Right lobe of liver (tissue), 6 donors: ENCODE measurements around the gene CDH1. TPM values are rescaled to one million over a fixed set of nuclear protein-coding genes. Genes with fewer than 3 reads are reported as not detected.

Source experiments
- ATAC-seq, 4 donors: fragments of 200-7000 bp; cut with Tn5 transposase; one replicate each; pipeline ENCODE4 v1.9.1; 2020; ENCODE audit warnings: mild to moderate bottlenecking in 4 of 4, moderate library complexity in 4 of 4
- DNase-seq, 3 donors: peaks; one replicate each; pipeline ENCODE4 v3.0.0-alpha.2; 2020
- H3K27ac ChIP-seq, 3 donors: fragments of 200-600 bp; one replicate each; pipeline ENCODE4 v1.8.0; 2022
- H3K27me3 ChIP-seq, 2 donors: fragments of 200-600 bp; one replicate each; pipeline ENCODE4 v1.8.0; 2022
- H3K36me3 ChIP-seq, 4 donors: fragments of 200-600 bp; sonication (generic) in 1 of 4; one replicate each; pipeline versions ENCODE4 v1.5.1 to v1.8.0; 2017 to 2022; ENCODE audit warnings: control low read depth in 1 of 4
- H3K4me1 ChIP-seq, 4 donors: fragments of 200-600 bp; sonication (generic) in 1 of 4; one replicate each; pipeline versions ENCODE4 v1.5.1 to v1.8.0; 2017 to 2022; ENCODE audit warnings: control low read depth in 1 of 4
- H3K4me3 ChIP-seq, 3 donors: fragments of 200-600 bp; one replicate each; pipeline ENCODE4 v1.8.0; 2022
- H3K9me3 ChIP-seq, 4 donors: fragments of 200-600 bp; sonication (generic) in 1 of 4; one replicate each; pipeline versions ENCODE4 v1.5.1 to v1.8.0; 2017 to 2022; ENCODE audit warnings: control low read depth in 1 of 4
- POLR2A ChIP-seq: fragments of 450-650 bp; IDR thresholded peaks from one replicate; pipeline ENCODE4 v1.6.1; 2017; ENCODE audit warnings: antibody characterized with exemption, mild to moderate bottlenecking
- WGBS: methylation state at CpG from one replicate; pipeline ENCODE4 v1.1.6; 2018; ENCODE audit warnings: low coverage, low lambda C conversion rate; ENCODE audit not compliant: insufficient coverage; ENCODE audit errors: missing lambda C conversion rate; 5-methylcytosine and 5-hydroxymethylcytosine counted together
- intact Hi-C, 2 donors: fragments of 100-400 bp; cut with DNase I; formaldehyde crosslinking; loops; one replicate each; pipeline versions ENCODE4 v1.11.2 to v1.14.1; 2022
- total RNA-seq, 6 experiments: library from RNA; depleted of rRNA in 2 of 6; stranded (reverse); fragments of >200 nt in 2 of 6; fragmentation: NEBNext Ultra II Directional in 3 of 6; extraction: Animal tissue kit (Norgen Biotek cat#: 25700) in 3 of 6; gene quantifications; one replicate each; pipeline versions ENCODE4 v1.1.0 to v1.2.4, GENCODE V29; 2016 to 2023
- TF ChIP-seq, protein P1 (sequence below), 4 donors: fragments of 200-600 bp in 3 of 4; fragments of 450-650 bp in 1 of 4; IDR thresholded peaks; one replicate each; pipeline versions ENCODE4 v1.5.1 to v1.8.0; 2016 to 2022; ENCODE audit warnings: antibody characterized with exemption in 4 of 4, mild to moderate bottlenecking in 2 of 4
- donor health status: DM: no; HTN: yes; CAD: no.
- donor health status: DM: no; HTN: no; CAD: no.
- donor health status: DM: no; HTN: no; CAD: no.
- donor health status: DM: no; HTN: yes; CAD: no.
- donor health status: DM: no; HTN: yes; CAD: no.

The CDH1 gene
- total RNA-seq, 6 experiments from 2014 or later, result 54.3 to 130 (median 76.5) TPM

DNA sequence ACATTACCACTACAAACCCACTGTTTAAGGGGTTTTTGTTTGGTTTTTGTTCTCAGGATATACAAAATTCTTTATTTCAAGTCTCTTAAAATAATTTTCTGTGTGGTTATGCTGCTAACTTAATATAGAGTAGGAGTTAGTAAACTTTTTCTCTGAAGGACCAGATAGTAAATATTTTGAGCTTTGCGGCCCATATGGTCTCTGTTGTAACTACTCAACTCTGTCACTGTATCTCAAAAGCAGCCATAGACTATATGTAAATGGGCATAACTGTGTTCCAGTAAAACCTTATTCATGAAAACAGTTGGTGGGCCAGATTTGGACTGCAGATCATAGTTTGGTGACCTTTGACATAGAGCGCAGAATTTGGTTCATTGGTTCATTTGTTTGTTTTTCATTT, 113.4 kb downstream of the CDH1 start:
- Histone ChIP-seq H3K4me3 (no peak overlapping the region), H3K27ac (no peak overlapping the region), H3K27me3 (no peaks in the 10 kb centered on the region), H3K4me1 (peaks cover 0 to 7% (median 0%) of the 10 kb centered on the region in 4 donors), H3K9me3 (no peaks in the 10 kb centered on the region), H3K36me3 (no peaks in the 10 kb centered on the region)
- WGBS, result 85% methylated on average over 2 of the region's 2 CpGs
- intact Hi-C loops, result no loop called here
- TF ChIP-seq POLR2A, result no peak
- TF ChIP-seq, protein P1, sequence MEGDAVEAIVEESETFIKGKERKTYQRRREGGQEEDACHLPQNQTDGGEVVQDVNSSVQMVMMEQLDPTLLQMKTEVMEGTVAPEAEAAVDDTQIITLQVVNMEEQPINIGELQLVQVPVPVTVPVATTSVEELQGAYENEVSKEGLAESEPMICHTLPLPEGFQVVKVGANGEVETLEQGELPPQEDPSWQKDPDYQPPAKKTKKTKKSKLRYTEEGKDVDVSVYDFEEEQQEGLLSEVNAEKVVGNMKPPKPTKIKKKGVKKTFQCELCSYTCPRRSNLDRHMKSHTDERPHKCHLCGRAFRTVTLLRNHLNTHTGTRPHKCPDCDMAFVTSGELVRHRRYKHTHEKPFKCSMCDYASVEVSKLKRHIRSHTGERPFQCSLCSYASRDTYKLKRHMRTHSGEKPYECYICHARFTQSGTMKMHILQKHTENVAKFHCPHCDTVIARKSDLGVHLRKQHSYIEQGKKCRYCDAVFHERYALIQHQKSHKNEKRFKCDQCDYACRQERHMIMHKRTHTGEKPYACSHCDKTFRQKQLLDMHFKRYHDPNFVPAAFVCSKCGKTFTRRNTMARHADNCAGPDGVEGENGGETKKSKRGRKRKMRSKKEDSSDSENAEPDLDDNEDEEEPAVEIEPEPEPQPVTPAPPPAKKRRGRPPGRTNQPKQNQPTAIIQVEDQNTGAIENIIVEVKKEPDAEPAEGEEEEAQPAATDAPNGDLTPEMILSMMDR (IDR thresholded peaks at IDR 0.05), result no peak
- no peak for ATAC-seq
- DNase-seq, result no peak

DNA sequence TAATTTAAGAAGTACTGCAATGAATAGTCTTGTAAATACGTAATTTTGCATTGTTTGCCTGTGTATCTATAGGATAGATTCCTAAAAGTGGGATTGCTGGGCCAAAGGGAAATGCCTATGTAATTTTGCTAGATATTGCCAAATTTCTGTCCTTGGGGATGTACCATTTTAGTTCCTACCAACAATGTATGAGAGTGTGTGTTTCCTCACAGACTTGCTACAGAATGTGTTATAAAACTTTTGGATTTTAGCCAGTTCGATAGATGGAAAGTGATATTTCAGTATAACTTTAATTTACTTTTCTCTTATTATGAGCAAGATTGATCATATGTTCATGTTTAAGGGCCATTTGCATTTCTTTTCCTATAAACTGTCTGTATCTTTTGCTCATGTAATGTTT, 114.5 kb downstream of the CDH1 start:
- Histone ChIP-seq H3K27me3 (no peaks in the 10 kb centered on the region), H3K4me3 (no peak overlapping the region), H3K9me3 (no peaks in the 10 kb centered on the region), H3K36me3 (no peaks in the 10 kb centered on the region), H3K27ac (no peak overlapping the region), H3K4me1 (peaks cover 0 to 7% (median 0%) of the 10 kb centered on the region in 4 donors)
- WGBS, result 84% methylated on average over 2 of the region's 2 CpGs
- intact Hi-C loops, result no loop called here
- no peak for DNase-seq
- no peak for ATAC-seq
- TF ChIP-seq, protein P1 (IDR thresholded peaks at IDR 0.05), result no peak
- TF ChIP-seq POLR2A, result no peak

DNA sequence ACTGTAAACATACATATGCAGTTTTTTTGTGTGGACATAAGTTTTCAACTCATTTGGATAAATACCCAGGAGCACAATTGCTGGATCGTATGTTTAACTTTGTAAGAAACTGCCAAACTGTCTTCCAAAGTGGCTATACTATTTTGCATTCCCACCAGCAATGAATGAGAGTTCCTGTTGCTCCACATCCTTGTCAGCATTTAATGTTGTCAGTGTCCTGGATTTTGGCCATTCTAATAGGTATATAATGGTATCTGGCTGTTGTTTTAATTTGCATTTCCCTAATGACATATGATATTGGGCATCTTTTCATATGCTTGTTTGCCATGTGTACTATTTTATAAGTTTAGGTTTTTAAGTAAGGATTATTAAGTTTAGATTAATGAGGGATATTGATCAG, 120.4 kb downstream of the CDH1 start:
- Histone ChIP-seq H3K9me3 (no peaks in the 10 kb centered on the region), H3K4me3 (no peak overlapping the region), H3K27ac (no peak overlapping the region), H3K36me3 (peaks cover 0 to 5% (median 0%) of the 10 kb centered on the region in 4 donors), H3K4me1 (no peaks in the 10 kb centered on the region), H3K27me3 (no peaks in the 10 kb centered on the region)
- TF ChIP-seq, protein P1 (IDR thresholded peaks at IDR 0.05), result no peak
- TF ChIP-seq POLR2A, result no peak
- DNase-seq (no peak), ATAC-seq (no peak)
- intact Hi-C loops, result no loop called here
- 100% methylated on average over 1 of the region's 1 CpG for WGBS

DNA sequence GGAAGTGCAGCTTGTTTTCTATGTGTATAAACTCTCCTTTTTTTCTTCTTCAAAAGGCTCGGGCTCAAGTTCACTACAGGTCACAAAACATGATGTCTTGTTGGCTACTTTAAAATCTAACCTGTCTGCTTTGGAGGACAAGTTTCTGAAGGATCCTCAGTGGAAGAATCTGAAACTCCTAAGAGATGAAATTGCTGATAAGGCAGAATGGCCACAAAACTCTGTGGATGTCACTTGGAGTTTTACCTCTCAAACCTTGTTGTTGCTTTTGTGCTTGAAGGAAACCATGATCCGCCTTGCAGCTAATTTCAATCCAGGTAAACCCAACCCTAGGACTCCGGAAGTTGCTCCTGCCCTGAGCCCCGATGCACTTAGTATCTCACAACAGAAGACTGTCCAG, 122.7 kb downstream of the CDH1 start:
- 63% methylated on average over 1 of the region's 4 CpGs for WGBS
- Histone ChIP-seq H3K4me1 (no peaks in the 10 kb centered on the region), H3K27me3 (no peaks in the 10 kb centered on the region), H3K4me3 (no peak overlapping the region), H3K36me3 (peaks cover 0 to 16% (median 2%) of the 10 kb centered on the region in 4 donors), H3K27ac (no peak overlapping the region), H3K9me3 (no peaks in the 10 kb centered on the region)
- no peak for DNase-seq
- intact Hi-C loops, result no loop called here
- ATAC-seq, result no peak
- no peak for TF ChIP-seq POLR2A
- TF ChIP-seq, protein P1 (IDR thresholded peaks at IDR 0.05), result no peak
